Muscle of arm (tissue), 12 donors: ENCODE results near the gene RNF215. TPM values are rescaled to one million over a fixed set of nuclear protein-coding genes. Genes with fewer than 3 reads are reported as not detected.

Experiments
- DNase-seq: peaks from one replicate; pipeline ENCODE4 v3.0.0-alpha.2; 2013
- polyA plus RNA-seq, 12 donors: library from polyadenylated mRNA; unstranded; fragments of 120-200 nt; gene quantifications; one replicate each; pipeline ENCODE4 v1.2.1, GENCODE V29; 2013; ENCODE audit not compliant: insufficient read length in 12 of 12

The RNF215 gene
- polyA plus RNA-seq, 12 donors, result 5.4 to 297 (median 11.3) TPM

DNA sequence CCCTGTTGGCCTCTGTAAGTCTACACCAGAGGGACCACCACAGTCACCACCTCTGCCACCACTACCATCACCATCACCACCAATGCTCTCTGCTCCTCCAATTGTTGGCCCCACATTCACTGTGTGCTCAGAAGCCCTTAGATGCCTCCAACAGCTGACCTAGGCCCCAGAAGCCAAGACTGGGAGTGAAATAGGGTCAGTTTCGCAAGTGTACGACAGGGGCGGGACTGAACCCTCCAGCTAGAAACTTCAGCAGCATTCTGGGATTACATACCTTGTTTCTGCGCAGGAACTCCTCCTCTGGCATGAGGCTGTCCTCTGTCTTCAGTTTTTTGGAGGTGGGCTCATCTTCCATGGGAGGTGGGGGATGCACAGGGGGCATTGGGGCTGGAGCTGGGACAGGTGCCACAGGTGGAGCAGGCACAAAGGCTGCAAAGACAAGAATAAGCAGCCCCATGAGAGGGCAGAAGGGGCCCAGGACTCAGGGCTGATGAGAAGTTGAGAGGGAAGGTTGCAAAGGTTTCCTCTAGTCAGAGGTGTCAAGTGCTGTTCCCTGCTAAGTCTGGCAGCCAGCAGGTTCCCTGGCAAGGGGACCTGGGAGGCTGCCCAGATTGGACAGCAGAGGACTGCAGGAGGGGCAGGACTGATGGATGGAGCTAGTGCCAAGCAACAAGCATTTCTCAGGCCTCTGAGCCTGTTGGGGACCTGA lies 50.3 kb downstream of the RNF215 start:
- DNase-seq, result no peak

DNA sequence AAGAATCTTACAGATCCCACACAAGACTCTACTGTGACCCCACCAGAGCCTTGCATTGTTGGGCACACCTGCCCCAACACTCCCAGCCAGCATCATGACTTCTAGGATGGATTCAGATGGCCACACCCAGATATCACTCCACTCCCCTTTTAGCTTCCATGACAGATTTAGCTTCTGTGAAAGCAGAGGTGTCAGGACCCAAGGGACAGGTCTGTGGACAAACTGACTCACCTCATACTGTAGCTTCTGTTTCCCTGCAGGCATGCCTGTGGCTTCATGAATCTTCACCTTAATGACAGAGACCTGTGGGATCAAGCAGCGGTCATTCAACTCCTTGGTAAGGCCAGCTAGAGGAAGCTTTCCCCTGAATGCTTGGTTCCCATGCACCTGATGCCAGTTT lies 52.0 kb downstream of the RNF215 start:
- no peak for DNase-seq

DNA sequence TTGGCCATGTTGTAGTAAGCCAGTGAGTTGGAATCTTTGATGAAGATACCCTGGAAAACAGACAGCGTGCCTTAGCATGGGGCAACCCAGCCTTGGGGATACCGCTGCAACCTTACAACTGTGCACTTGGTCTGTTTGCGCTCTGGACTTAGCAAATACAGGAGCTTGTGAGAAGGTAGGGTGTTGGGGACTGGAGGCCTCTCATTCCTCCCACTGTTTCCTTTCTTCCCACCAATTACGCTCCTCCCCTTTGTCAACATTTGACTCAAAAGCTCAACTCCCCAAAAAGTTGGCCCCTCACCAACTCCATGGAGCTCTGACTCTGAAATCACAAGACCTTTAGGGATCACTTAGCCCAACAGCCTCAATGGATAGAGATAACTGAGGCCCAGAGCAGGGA lies 52.6 kb downstream of the RNF215 start:
- no peak for DNase-seq

DNA sequence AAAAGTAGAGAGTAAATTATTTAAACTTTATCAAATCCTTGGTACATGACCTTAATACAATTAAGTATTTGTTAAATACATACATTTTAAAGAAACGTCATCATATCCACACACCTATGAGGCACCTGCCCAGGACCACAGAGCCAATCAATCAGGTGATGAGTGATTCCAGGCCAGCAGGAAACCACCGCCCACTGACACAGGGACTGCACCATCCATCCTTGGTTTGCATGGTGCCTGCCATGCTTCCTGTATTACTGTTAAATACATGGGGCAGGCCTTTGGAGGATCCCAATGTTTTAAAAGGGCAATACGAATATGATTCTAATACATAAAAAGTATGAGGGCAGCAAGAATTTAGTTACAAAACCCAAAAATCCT lies 53.5 kb downstream of the RNF215 start:
- no peak for DNase-seq

DNA sequence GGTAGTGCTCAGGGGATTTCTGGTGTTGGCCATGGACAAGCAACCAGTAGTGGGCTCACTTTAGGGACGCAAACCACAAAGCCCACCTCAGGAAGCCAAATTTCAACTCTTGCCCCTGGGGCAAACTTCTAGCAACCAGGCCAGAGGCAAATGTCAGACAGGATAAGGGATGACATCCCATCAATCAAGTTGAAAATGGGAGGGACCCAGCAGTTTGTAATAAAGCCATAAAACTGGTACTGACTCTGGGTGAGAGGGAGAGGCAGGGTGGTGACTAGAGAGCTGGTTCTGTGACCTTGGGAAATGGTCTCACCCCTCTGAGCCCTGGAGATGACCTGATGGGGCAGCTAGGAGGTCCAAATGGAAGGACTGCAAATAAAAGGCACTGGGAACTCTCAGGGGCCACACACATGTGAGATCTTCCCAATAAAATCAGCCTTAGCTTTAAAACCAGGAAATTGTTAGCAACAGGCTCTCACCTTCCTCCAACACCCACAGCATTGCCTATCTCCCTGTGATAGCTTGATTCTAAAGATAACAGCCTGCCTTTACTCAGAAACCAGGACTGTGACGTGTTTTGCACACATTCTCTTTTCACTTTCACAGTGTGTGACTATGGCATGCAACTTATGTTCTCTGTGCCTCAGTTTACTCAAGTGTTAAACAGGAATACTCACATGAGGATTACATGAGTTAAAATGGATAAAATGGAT lies 54.1 kb downstream of the RNF215 start:
- DNase-seq, result no peak

DNA sequence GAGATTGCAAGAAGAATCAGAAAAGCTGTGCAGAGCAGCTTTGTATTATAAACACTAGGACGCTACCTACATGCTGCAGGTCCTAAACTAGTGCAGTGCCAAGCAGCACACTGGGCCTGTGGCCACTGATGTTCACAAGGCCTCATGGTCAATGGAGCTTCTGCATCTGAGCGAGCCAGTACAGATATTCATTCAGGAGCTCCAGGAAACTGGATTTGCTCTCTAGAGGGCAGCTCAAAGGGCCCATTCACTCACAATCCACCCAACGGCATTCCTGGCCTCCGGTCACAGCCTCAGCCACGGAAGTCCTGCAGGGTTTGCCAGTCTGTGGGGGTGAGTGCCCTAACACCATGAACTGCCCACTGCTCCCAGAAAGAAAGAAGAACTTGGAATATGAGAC lies 54.7 kb downstream of the RNF215 start:
- DNase-seq, result no peak

Other genes with a start within 250 kb of the RNF215 start
- 1 to 10 TPM in 6 of 12 donors, under 1 TPM in 5, not detected in 1; 0.62 to 9.6 (median 1.0) TPM for gene LIF, start 140.7 kb downstream of the RNF215 start, polyA plus RNA-seq
- gene OSM, start 120.6 kb downstream of the RNF215 start, polyA plus RNA-seq, result 1 to 10 TPM in 1 of 12 donors, under 1 TPM in 7, not detected in 4; 0.13 to 1.2 (median 0.36) TPM
- gene CASTOR1, start 97.9 kb downstream of the RNF215 start, polyA plus RNA-seq, result 10 to 100 TPM in 1 of 12 donors, 1 to 10 TPM in 10, not detected in 1; 2.5 to 25.7 (median 4.1) TPM
- gene TBC1D10A, start 60.5 kb downstream of the RNF215 start, polyA plus RNA-seq, result 10 to 100 TPM in 2 of 12 donors, 1 to 10 TPM in 9, not detected in 1; 4.6 to 16.9 (median 6.4) TPM
- 100 to 1,000 TPM in 1 of 12 donors, 10 to 100 TPM in 10, not detected in 1; 49.9 to 189 (median 71.6) TPM for gene SF3A1, start 30.5 kb downstream of the RNF215 start, polyA plus RNA-seq
- 1 to 10 TPM in 8 of 12 donors, under 1 TPM in 2, not detected in 2; 0.69 to 3.5 (median 1.1) TPM for gene CCDC157, start 30.4 kb downstream of the RNF215 start, polyA plus RNA-seq
- gene SEC14L2, start 9.6 kb upstream of the RNF215 start, polyA plus RNA-seq, result 1 to 10 TPM in 10 of 12 donors, not detected in 2; 1.1 to 4.3 (median 2.1) TPM
- 1 to 10 TPM in 10 of 12 donors, not detected in 2; 3.2 to 6.2 (median 5.0) TPM for gene MTFP1, start 38.4 kb upstream of the RNF215 start, polyA plus RNA-seq
- gene SEC14L3, start 84.6 kb upstream of the RNF215 start, polyA plus RNA-seq, result not detected
- gene SEC14L4, start 118.3 kb upstream of the RNF215 start, polyA plus RNA-seq, result under 1 TPM in 10 of 12 donors, not detected in 2; 0.08 to 0.45 (median 0.15) TPM
- under 1 TPM in 10 of 12 donors, not detected in 2; 0.12 to 0.51 (median 0.29) TPM for gene SEC14L6, start 159.3 kb upstream of the RNF215 start, polyA plus RNA-seq
- gene GAL3ST1, start 187.3 kb upstream of the RNF215 start, polyA plus RNA-seq, result 10 to 100 TPM in 1 of 12 donors, 1 to 10 TPM in 9, not detected in 2; 3.1 to 11.7 (median 5.2) TPM
- gene PES1, start 204.5 kb upstream of the RNF215 start, polyA plus RNA-seq, result 10 to 100 TPM in 11 of 12 donors, not detected in 1; 40.9 to 58.0 (median 44.8) TPM
- 10 to 100 TPM in 5 of 12 donors, 1 to 10 TPM in 5, not detected in 2; 6.7 to 14.6 (median 10.2) TPM for gene TCN2, start 219.8 kb upstream of the RNF215 start, polyA plus RNA-seq
- 1 to 10 TPM in 10 of 12 donors, not detected in 2; 1.6 to 4.6 (median 2.1) TPM for gene SLC35E4, start 248.4 kb upstream of the RNF215 start, polyA plus RNA-seq